Measurements from ENCODE around the gene ECPAS. TPM values are rescaled to one million over a fixed set of nuclear protein-coding genes. Genes with fewer than 3 reads are reported as not detected.

ECPAS gene
- total and polyA plus RNA-seq, 2 donors (not counting 1 experiment from before 2014, with no cell fraction given), result 12.9 to 69.5 TPM

DNA sequence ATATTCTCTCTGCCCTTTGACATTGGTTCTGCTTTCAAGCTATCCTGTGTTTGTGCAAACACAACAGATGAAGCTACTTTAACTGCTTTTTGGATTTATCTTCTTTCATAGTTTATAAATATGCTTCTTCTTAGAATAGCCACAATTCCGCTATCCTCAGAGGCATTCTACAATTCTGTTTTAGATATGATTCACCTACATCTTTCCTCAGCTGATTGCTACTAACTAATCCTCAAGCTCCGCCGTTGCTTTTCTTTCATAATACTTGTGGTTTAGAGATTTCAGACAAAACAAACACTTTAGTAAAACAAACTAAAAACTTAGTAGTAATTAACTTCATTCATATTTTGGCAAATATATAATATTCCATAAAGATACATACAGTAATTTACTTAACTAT is 52.5 kb downstream of the ECPAS start:
- Histone ChIP-seq H3K4me3 (ENCODE audit: control extremely low read depth in 1 of 5, extremely low read depth in 1 of 5, insufficient read depth in 1 of 5, low read depth in 2 of 5, low read length in 4 of 5) (no peak overlapping the region), H3K27me3 (replicated peaks in 1 of 4; ENCODE audit: control extremely low read depth in 1 of 4, control insufficient read depth in 3 of 4, insufficient read depth in 4 of 4, low read length in 3 of 4) (no peaks in the 10 kb centered on the region), H3K79me2 (ENCODE audit: control insufficient read depth, insufficient read depth, low read length) (no peaks in the 10 kb centered on the region), H3K36me3 (replicated peaks in 1 of 2; ENCODE audit: control extremely low read depth in 1 of 2, control insufficient read depth in 1 of 2, extremely low read depth in 1 of 2, insufficient read depth in 2 of 2, low read length in 1 of 2) (peaks cover 13 to 35% of the 10 kb centered on the region in 2 experiments), H3K9me3 (ENCODE audit: control extremely low read depth in 1 of 3, control insufficient read depth in 2 of 3, insufficient read depth in 1 of 3, low read length in 2 of 3) (no peaks in the 10 kb centered on the region), H4K20me1 (ENCODE audit: control insufficient read depth, insufficient read depth, low read length, poor library complexity, severe bottlenecking) (no peaks in the 10 kb centered on the region), H3K4me1 (ENCODE audit: control insufficient read depth in 2 of 2, insufficient read depth in 2 of 2, low read length in 2 of 2) (no peaks in the 10 kb centered on the region), H3K4me2 (replicated peaks; ENCODE audit: low read depth, low read length, poor library complexity, severe bottlenecking) (no peak overlapping the region), H3K27ac (ENCODE audit: low read length in 2 of 2) (no peak overlapping the region), H3K9ac (ENCODE audit: low read length) (no peak overlapping the region), H2AFZ (ENCODE audit: insufficient read depth, low read depth, low read length, poor library complexity, severe bottlenecking) (no peak overlapping the region)
- H3K4me3 Mint-ChIP-seq, result no peak overlapping the region
- WGBS (ENCODE audit: insufficient coverage), result no CpG with 5 or more reads among the region's 3 CpGs
- CTCF ChIA-PET, result interaction anchor here (0.6 kb wide), 1 partner anchor 1006 kb away, joined by 3 read pairs; no protein-coding TSS in a partner anchor
- POLR2A ChIA-PET, result no interaction called here
- no peaks in the 10 kb centered on the region for H3K4me1 Mint-ChIP-seq
- H3K27ac Mint-ChIP-seq, result no peak overlapping the region
- TF ChIP-seq, protein P1, sequence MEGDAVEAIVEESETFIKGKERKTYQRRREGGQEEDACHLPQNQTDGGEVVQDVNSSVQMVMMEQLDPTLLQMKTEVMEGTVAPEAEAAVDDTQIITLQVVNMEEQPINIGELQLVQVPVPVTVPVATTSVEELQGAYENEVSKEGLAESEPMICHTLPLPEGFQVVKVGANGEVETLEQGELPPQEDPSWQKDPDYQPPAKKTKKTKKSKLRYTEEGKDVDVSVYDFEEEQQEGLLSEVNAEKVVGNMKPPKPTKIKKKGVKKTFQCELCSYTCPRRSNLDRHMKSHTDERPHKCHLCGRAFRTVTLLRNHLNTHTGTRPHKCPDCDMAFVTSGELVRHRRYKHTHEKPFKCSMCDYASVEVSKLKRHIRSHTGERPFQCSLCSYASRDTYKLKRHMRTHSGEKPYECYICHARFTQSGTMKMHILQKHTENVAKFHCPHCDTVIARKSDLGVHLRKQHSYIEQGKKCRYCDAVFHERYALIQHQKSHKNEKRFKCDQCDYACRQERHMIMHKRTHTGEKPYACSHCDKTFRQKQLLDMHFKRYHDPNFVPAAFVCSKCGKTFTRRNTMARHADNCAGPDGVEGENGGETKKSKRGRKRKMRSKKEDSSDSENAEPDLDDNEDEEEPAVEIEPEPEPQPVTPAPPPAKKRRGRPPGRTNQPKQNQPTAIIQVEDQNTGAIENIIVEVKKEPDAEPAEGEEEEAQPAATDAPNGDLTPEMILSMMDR (IDR thresholded peaks at IDR 0.05), result no peak
- TF ChIP-seq EZH2 (IDR thresholded peaks at IDR 0.05; ENCODE audit: borderline replicate concordance, insufficient read depth, low read depth, low read length, poor library complexity, severe bottlenecking), result no peak
- H3K9me3 Mint-ChIP-seq (ENCODE audit: insufficient read depth), result no peaks in the 10 kb centered on the region
- no peaks in the 10 kb centered on the region for H3K27me3 Mint-ChIP-seq
- ATAC-seq (ENCODE audit: low read depth) (no peak), DNase-seq (no peak)
- intact Hi-C loops (cut with micrococcal nuclease), result no loop called here

DNA sequence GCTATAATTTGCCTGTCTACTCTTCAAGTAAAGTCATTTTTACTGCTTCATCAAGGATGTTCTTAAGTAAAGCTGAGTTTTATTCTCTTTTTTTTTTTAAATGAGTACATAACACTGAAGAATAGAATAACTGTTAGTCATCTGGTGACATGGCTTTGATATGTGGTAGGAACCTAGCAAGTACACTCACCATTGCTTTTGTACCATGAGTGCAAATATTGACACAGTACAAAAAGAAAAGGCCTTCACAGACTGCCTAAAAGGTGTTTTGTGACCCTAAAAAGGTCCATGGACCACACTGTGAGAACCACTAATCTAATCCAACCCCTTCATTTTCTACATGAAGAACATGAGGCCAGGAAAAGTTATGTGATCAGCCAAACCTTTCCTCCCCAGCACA is 55.0 kb downstream of the ECPAS start:
- intact Hi-C loops (cut with micrococcal nuclease), result no loop called here
- no peaks in the 10 kb centered on the region for H3K9me3 Mint-ChIP-seq (ENCODE audit: insufficient read depth)
- DNase-seq (no peak), ATAC-seq (ENCODE audit: low read depth) (no peak)
- H3K36me3 ChIP-seq (replicated peaks in 1 of 2; ENCODE audit: control extremely low read depth in 1 of 2, control insufficient read depth in 1 of 2, extremely low read depth in 1 of 2, insufficient read depth in 2 of 2, low read length in 1 of 2), result peaks cover 10 to 40% of the 10 kb centered on the region in 2 experiments
- ChIA-PET POLR2A (no interaction called here), CTCF (no interaction called here)
- TF ChIP-seq, protein P1 (IDR thresholded peaks at IDR 0.05), result no peak
- TF ChIP-seq EZH2 (IDR thresholded peaks at IDR 0.05; ENCODE audit: borderline replicate concordance, insufficient read depth, low read depth, low read length, poor library complexity, severe bottlenecking), result no peak
- H3K4me1 ChIP-seq (ENCODE audit: control insufficient read depth in 2 of 2, insufficient read depth in 2 of 2, low read length in 2 of 2), result no peaks in the 10 kb centered on the region
- H3K27me3 ChIP-seq (replicated peaks in 1 of 4; ENCODE audit: control extremely low read depth in 1 of 4, control insufficient read depth in 3 of 4, insufficient read depth in 4 of 4, low read length in 3 of 4), result no peaks in the 10 kb centered on the region
- H4K20me1 ChIP-seq (ENCODE audit: control insufficient read depth, insufficient read depth, low read length, poor library complexity, severe bottlenecking), result no peaks in the 10 kb centered on the region
- no peak overlapping the region for H2AFZ ChIP-seq (ENCODE audit: insufficient read depth, low read depth, low read length, poor library complexity, severe bottlenecking)
- no peak overlapping the region for H3K9ac ChIP-seq (ENCODE audit: low read length)
- no peak overlapping the region for H3K27ac ChIP-seq (ENCODE audit: low read length in 2 of 2)
- no peaks in the 10 kb centered on the region for H3K9me3 ChIP-seq (ENCODE audit: control extremely low read depth in 1 of 3, control insufficient read depth in 2 of 3, insufficient read depth in 1 of 3, low read length in 2 of 3)
- no peak overlapping the region for H3K27ac Mint-ChIP-seq
- no peaks in the 10 kb centered on the region for H3K27me3 Mint-ChIP-seq
- H3K4me3 Mint-ChIP-seq, result no peak overlapping the region
- no peak overlapping the region for H3K4me2 ChIP-seq (replicated peaks; ENCODE audit: low read depth, low read length, poor library complexity, severe bottlenecking)
- no peaks in the 10 kb centered on the region for H3K79me2 ChIP-seq (ENCODE audit: control insufficient read depth, insufficient read depth, low read length)
- H3K4me1 Mint-ChIP-seq, result no peaks in the 10 kb centered on the region
- no peak overlapping the region for H3K4me3 ChIP-seq (ENCODE audit: control extremely low read depth in 1 of 5, extremely low read depth in 1 of 5, insufficient read depth in 1 of 5, low read depth in 2 of 5, low read length in 4 of 5)

Measured in B cell (primary cell).